GM19438 (cell line): Measurements from ENCODE around the gene AUTS2.

Experiments
- ATAC-seq: cut with Tn5 transposase; IDR thresholded peaks from one replicate; pipeline ENCODE4 v1.9.1; 2021; ENCODE audit warnings: low read depth; ENCODE audit not compliant: unreplicated experiment

Gene AUTS2

GRCh38 chr7:70076325-70076724 lies 478.1 kb downstream of the AUTS2 start:
- ATAC-seq, result no peak

- ATAC-seq, result no peak
Observed at GRCh38 chr7:70082099-70082611, 483.9 kb downstream of the AUTS2 start.

GRCh38 chr7:70091362-70091761 lies 493.1 kb downstream of the AUTS2 start:
- ATAC-seq, result no peak

GRCh38 chr7:70092314-70093204 lies 494.3 kb downstream of the AUTS2 start:
- ATAC-seq, result no peak

GRCh38 chr7:70093205-70093904 lies 495.1 kb downstream of the AUTS2 start:
- no peak for ATAC-seq

- no peak for ATAC-seq
Observed at GRCh38 chr7:70094831-70095230, 496.6 kb downstream of the AUTS2 start.

- no peak for ATAC-seq
Observed at GRCh38 chr7:70097645-70098044, 499.4 kb downstream of the AUTS2 start.

GRCh38 chr7:70098133-70098561 lies 499.9 kb downstream of the AUTS2 start:
- no peak for ATAC-seq

GRCh38 chr7:70098905-70099672 lies 500.8 kb downstream of the AUTS2 start:
- no peak for ATAC-seq

GRCh38 chr7:70104243-70104642 lies 506.0 kb downstream of the AUTS2 start:
- ATAC-seq, result no peak

GRCh38 chr7:70113078-70113477 lies 514.8 kb downstream of the AUTS2 start:
- no peak for ATAC-seq

GRCh38 chr7:70113536-70113935 lies 515.3 kb downstream of the AUTS2 start:
- ATAC-seq, result no peak

- no peak for ATAC-seq
Observed at GRCh38 chr7:70114806-70115205, 516.5 kb downstream of the AUTS2 start.

- no peak for ATAC-seq
Observed at GRCh38 chr7:70116244-70116643, 518.0 kb downstream of the AUTS2 start.

GRCh38 chr7:70116867-70117266 lies 518.6 kb downstream of the AUTS2 start:
- ATAC-seq, result no peak

GRCh38 chr7:70120851-70121250 lies 522.6 kb downstream of the AUTS2 start:
- ATAC-seq, result no peak

- no peak for ATAC-seq
Observed at GRCh38 chr7:70131817-70132216, 533.5 kb downstream of the AUTS2 start.

GRCh38 chr7:70132226-70132851 lies 534.1 kb downstream of the AUTS2 start:
- no peak for ATAC-seq

GRCh38 chr7:70132852-70133690 lies 534.8 kb downstream of the AUTS2 start:
- no peak for ATAC-seq
